GM19043 (cell line): ENCODE measurements around the gene IGSF23.
"Not testable (repeated sequence)": the region's sequence is repeated elsewhere in the genome, so short reads cannot be mapped to it uniquely, and the experiment has no call there.

ENCODE experiments used
- ATAC-seq: cut with Tn5 transposase; IDR thresholded peaks from one replicate; pipeline ENCODE4 v1.9.1; 2021; ENCODE audit warnings: low read depth; ENCODE audit not compliant: unreplicated experiment

IGSF23 gene

GRCh38 chr19:44585371-44586133, 27.8 kb upstream of the IGSF23 start:
- no peak for ATAC-seq

DNA sequence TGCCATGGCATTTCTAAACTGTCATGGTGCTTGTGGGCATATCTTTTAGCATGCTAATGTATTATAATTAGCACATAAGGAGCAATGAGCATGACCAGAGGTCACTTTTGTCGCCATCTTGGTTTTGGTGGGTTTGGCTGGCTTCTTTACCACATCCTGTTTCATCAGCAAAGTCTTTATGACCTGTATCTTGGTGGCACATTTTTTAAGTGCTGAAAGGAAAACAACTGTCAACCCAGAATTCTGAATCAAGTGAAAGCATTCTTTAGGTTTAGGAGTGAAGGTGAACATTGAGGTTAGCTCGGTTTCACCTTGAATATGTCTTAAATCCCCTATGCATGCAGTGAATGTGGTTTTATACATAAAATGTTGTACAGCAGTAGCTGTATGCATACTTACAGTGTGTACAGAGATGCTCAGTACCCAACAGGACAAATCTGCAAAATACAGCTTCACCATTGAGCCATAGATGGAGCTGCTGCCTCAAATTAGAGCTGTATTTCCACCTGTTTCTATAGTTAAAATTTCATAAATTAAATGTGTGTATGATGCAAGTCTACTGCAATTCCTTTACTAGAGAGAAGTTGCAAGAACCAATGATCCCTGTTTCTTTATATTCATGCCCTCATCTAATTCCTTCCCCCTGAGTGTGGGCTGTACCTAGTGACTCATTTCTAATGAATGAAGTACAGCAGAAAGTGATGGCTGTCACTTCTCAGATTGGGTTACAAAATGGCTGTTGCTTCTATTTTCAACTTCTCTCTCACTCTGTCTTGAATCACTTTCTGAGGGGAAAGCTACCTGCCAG, 25.2 kb upstream of the IGSF23 start:
- no peak for ATAC-seq

GRCh38 chr19:44588771-44589112, 24.6 kb upstream of the IGSF23 start:
- no peak for ATAC-seq

DNA sequence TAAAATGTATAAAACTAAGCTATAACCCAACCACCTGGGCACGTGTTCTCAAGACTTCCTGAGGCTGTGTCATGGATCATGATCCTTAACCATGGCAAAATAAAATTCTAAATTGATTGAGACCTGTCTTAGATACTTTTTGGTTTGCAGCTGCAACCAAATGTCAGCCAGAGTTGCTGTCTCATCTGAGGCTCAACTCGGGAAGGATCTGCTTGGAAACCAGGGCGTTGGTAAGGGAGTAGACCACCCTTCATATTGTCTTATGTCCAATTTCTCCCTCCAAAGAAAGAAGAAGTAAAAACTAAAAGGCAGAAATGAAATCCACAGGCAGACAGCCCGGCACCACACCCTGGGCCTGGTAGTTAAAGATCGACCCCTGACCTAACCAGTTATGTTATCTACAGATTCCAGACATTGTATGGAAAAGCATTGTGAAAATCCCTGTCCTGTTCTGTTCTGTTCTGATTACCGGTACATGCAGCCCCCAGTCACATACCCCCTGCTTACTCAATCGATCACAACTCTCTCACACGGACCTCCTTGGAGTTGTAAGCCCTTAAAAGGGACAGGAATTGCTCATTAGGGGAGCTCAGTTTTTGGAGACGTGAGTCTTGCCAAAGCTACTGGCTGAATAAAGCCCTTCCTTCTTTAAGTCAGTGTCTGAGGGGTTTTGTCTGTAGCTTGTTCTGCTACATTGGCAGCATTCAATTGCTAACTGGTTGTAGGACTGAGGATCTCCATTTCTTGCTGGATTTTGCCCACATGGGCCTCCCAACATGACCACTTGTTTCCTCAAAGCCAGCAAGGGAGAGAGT, 22.9 kb upstream of the IGSF23 start:
- ATAC-seq: no peak

- ATAC-seq: not testable (repeated sequence)
Observed at GRCh38 chr19:44591340-44591993, 21.9 kb upstream of the IGSF23 start.

- ATAC-seq: no peak
Observed at GRCh38 chr19:44592451-44592890, 20.9 kb upstream of the IGSF23 start.

DNA sequence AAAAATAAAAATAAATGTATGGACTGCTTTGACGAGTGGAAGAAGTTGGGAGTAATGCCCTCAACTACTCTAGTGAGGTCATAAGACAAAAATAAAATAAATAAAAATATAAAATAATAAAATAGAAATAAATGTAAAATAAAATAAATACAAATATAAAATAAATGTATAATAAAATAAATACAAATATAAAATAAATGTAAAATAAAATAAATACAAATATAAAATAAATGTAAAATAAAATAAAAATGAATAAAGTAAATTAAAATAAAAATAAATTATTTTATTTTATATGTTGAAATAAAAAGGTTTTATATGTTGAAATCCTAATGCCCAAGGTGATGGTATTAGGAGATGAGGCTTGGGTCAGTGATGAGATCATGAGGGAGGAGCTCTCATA, 20.1 kb upstream of the IGSF23 start:
- no peak for ATAC-seq

DNA sequence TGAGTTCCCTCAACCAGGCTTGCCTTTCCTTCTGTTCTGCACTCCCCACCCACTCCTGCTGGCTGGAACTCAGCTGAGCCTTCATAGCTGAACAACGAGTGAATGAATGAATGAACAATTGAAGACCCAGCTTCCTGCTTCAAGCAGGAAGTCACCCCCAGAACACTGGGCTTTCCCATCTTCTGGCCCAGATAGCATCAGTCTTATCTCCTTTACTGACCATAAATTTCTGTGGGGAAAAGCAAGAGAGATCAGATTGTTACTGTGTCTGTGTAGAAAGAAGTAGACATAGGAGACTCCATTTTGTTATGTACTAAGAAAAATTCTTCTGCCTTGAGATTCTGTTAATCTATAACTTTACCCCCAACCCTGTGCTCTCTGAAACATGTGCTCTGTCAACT, 19.5 kb upstream of the IGSF23 start:
- ATAC-seq: not testable (repeated sequence)

DNA sequence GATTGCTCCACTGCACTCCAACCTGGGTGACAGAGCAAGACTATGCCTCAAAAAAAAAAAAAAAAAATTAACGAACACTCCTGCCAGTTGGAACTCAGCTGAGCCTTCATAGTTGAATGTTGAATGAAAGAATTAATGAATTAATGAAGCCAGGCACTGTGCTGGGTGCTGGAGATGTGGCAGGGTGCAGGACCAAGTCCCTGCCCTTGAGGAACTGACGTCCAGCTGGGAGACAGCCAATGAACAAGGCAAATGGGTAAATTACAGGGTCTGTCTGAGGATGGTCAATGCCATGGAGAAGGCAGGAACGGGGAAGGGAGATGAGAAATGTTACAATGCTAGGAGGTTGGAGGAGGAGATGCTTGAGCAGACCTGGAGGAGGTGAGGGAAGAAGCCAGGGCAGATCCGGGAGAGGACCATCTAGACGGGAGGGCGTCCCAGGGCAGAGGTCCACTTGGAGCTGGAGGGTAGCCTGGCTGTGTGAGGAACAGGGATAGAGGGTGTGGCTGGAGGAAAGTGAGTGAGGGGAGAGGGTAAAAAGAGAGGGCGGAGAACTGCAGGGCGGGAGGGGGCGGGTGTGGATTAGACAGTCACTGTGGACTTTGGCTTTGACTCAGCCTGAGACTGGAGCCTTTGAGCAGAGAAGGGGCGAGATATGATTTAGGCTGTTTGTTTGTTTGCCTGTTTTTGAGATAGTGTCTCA, 16.8 kb upstream of the IGSF23 start:
- no peak for ATAC-seq

DNA sequence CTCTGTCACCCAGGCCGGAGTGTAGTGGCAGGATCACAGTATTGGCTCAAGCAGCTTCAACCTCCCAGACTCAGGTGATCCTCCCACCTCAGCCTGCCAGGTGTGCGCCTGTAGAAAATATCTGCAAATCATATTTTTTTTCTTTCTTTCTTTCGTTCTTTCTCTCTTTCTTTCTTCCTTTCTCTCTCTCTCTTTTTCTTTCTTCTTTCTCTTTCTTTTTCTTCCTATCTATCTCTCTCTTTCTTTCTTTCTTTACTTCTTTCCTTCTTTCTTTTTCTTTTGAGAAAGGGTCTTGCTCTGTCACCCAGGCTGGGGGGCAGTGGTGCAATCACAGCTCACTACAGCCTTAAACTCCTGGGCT, 16.3 kb upstream of the IGSF23 start:
- ATAC-seq: no peak

- ATAC-seq: no peak
Observed at GRCh38 chr19:44598355-44598754, 15.0 kb upstream of the IGSF23 start.

- no peak for ATAC-seq
Observed at GRCh38 chr19:44598880-44599279, 14.5 kb upstream of the IGSF23 start.

GRCh38 chr19:44600466-44600865, 12.9 kb upstream of the IGSF23 start:
- ATAC-seq: no peak

DNA sequence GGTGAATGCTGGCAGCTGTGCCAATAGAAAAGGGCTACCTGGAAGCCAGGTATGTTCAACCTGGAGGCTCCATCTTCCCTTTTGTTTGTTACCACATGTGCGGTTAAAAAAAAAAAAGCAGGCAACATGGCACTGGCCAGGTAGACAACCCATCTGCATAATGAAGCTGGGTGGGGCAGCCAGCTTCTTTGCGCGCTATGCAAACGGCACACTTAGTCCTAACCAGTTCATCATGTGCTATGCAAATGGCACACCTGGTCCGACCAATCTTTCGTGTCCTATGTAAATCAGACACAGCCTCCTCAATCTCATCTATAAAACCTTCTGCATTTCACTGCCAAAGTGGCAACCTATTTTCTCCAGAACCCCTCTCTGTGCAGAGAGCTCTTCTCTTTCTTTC, 11.3 kb upstream of the IGSF23 start:
- ATAC-seq: no peak

- no peak for ATAC-seq
Observed at GRCh38 chr19:44603201-44603945, 10.0 kb upstream of the IGSF23 start.

GRCh38 chr19:44604241-44604640, 9.1 kb upstream of the IGSF23 start:
- no peak for ATAC-seq

DNA sequence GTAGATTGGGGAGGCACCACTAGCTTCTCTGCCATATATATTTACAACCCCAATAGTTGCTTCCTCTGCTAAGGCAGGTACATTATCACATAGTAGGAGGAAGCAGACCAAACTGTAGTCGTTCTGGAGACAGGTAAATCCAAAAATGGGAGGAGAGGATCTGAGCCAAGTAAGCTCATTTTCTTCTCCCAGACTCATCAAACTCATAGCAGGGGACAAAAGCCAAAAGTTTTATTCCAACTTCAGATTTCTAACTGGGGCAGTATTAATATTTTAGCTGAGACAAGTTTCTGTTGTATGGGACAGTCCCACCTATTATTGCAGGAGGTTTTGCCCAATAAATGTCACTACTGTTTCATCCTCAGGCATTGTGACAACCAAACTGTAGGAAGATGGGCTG, 7.8 kb upstream of the IGSF23 start:
- ATAC-seq: no peak

DNA sequence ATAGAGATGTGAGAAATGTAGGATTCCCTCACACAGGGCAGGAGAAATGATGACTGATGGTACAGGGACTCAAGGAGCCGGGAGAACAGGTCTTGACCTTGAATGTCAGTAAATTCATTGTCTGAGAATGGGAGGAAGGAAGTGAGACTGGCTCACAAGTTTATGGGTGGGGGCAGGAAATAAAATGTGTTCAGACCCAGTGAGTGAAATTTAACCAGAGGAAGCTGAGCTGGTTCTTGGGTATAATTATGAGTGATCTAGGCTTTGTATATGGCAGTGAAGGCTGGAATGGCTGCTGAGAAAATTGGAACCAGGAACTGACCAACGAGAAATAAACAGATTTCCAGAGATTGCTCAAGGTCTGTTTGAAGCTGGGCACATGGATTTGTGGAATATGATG, 6.3 kb upstream of the IGSF23 start:
- ATAC-seq: no peak

- ATAC-seq: no peak
Observed at GRCh38 chr19:44607917-44608316, 5.4 kb upstream of the IGSF23 start.
